ENCODE data around the gene VTN. TPM values are rescaled to one million over a fixed set of nuclear protein-coding genes. Genes with fewer than 3 reads are reported as not detected.

The VTN gene
- total RNA-seq, 2 experiments from 2014 or later = not detected

GRCh38 chr17:28324781-28325180 lies 45.3 kb downstream of the VTN start:
- no peak overlapping the region for H3K27ac Mint-ChIP-seq
- peaks cover 33% of the 10 kb centered on the region for H3K4me1 Mint-ChIP-seq (ENCODE audit: low read depth)
- peaks cover 27% of the 10 kb centered on the region for H3K36me3 Mint-ChIP-seq (ENCODE audit: low read depth)
- no peak overlapping the region for H3K4me3 Mint-ChIP-seq
- no peaks in the 10 kb centered on the region for H3K27me3 Mint-ChIP-seq (ENCODE audit: low read depth)
- CTCF ChIA-PET = no interaction called here
- intact Hi-C loops (cut with micrococcal nuclease) = loop anchor here (10.0 kb wide), 1 partner anchor 50 kb away; no protein-coding TSS in a partner anchor
- no peaks in the 10 kb centered on the region for H3K9me3 Mint-ChIP-seq
- DNase-seq = no peak

DNA sequence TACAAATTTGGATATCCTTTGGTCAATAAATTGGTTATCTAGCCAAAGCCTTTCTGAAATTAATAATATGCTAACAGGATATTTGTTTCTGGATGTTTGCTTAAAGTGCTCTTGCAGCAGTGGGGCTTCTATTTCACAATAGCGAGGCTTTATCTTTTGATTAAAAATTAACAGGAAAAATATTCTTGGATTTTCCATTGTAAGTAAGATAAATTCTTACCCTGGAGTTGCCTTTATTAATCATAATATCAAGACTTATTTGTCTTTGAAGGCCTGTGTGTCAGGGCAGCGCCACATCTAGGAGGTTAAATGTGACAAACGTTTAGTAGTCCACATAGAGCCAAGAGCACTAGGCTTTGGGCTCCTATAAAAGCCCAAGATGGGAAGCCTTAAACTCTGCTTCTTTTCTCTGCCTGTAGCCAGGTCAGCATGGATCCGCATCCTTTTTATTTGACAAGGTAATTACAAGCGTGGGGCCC lies 45.8 kb downstream of the VTN start:
- Mint-ChIP-seq H3K9me3 (no peaks in the 10 kb centered on the region), H3K4me3 (no peak overlapping the region), H3K27ac (no peak overlapping the region), H3K36me3 (ENCODE audit: low read depth) (peaks cover 27% of the 10 kb centered on the region), H3K4me1 (ENCODE audit: low read depth) (peaks cover 33% of the 10 kb centered on the region), H3K27me3 (ENCODE audit: low read depth) (no peaks in the 10 kb centered on the region)
- intact Hi-C loops (cut with micrococcal nuclease) = loop anchor here (10.0 kb wide), 1 partner anchor 50 kb away; no protein-coding TSS in a partner anchor
- CTCF ChIA-PET = no interaction called here
- no peak for DNase-seq

- CTCF ChIA-PET = interaction anchor here (0.6 to 2.0 kb wide), 5 partner anchors 9 to 76 kb away, joined by 3 to 6 read pairs (median 3); partner anchors contain the start of genes IFT20 and TNFAIP1
- Mint-ChIP-seq H3K36me3 (ENCODE audit: low read depth) (peaks cover 15% of the 10 kb centered on the region), H3K27me3 (ENCODE audit: low read depth) (no peaks in the 10 kb centered on the region), H3K9me3 (no peaks in the 10 kb centered on the region), H3K4me1 (ENCODE audit: low read depth) (peaks cover 24% of the 10 kb centered on the region), H3K4me3 (peak overlapping the region; percentile 81), H3K27ac (no peak overlapping the region)
- DNase-seq = no peak
- intact Hi-C loops (cut with micrococcal nuclease) = loop anchor here (10.0 kb wide), 1 partner anchor 46 kb away; no protein-coding TSS in a partner anchor
These were observed 49.7 kb downstream of the VTN start for GRCh38 chr17:28320215-28321061.

DNA sequence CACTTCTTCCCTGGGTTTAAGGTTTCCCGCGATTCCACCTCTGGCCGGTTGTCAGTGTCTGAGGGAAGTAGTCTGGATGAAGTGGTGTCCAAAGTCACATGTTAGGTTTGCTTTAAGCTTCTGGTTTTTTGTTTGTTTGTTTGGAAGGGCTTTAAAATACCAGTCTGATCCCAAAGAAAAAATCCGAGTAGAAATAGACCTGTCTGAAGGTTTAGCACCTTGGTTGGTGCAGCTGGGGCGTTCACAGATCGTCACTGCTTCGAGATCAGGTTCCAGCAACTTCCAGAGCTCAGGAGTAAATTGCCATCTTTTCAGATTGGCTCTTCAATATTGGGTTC lies 50.5 kb downstream of the VTN start:
- H3K9me3 Mint-ChIP-seq = no peaks in the 10 kb centered on the region
- H3K4me3 Mint-ChIP-seq = peak overlapping the region; percentile 81
- CTCF ChIA-PET = interaction anchor here (0.6 to 2.0 kb wide), 4 partner anchors 9 to 68 kb away, joined by 3 to 6 read pairs (median 4); partner anchors contain the start of genes IFT20 and TNFAIP1
- peak overlapping the region; percentile 75 for H3K27ac Mint-ChIP-seq
- no peak for DNase-seq
- peaks cover 24% of the 10 kb centered on the region for H3K4me1 Mint-ChIP-seq (ENCODE audit: low read depth)
- intact Hi-C loops (cut with micrococcal nuclease) = loop anchor here (1.0 to 5.0 kb wide), 6 partner anchors 16 to 233 kb away; partner anchors contain the start of genes IFT20, POLDIP2, TNFAIP1 and UNC119
- H3K27me3 Mint-ChIP-seq (ENCODE audit: low read depth) = no peaks in the 10 kb centered on the region
- H3K36me3 Mint-ChIP-seq (ENCODE audit: low read depth) = peaks cover 15% of the 10 kb centered on the region

DNA sequence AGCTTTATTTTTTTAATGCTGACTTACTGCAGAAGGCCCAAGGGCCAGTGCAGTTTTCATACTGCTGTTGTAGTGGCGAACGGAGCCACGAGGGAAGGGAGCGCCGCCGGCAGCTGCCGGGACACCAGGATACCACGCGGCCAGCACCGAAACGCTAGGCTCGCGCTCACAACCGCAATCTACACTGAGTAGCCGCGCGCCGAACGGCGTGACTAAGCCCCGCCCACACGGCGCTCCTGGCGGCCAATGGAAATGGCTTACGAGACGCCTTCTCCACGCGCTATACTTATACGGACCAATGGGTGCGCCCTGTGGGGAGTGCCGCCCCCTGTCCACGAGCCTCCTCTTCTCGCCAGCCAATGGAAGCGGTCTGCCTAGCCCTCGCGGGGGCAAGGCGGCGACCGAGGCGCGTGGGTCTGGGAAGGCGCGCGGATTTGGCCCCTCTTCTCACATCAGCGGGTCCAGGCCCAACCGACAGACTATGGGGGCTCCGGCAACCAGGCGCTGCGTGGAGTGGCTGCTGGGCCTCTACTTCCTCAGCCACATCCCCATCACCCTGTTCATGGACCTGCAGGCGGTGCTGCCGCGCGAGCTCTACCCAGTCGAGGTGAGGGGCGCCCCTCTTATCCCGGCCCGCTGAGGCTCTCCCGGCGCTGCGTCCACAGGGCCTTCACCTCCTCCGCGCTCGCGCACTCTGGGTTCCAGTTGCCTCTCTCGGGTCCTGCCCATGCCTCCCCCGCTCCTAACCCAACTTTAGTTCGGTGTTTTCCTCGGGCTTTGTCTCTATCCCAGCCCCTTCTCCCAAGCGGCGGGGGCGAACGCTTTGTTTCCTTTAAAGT lies 51.1 kb downstream of the VTN start, which contains the start of gene TMEM97:
Gene TMEM97, plus strand, starts transcription at position 442 of the 839 bp plus-strand sequence. Its CDS starts 40 bp downstream, at position 482.
- DNase-seq = peak; percentile 95
- peak within 1 kb of the TSS; percentile 81 for H3K4me3 Mint-ChIP-seq
- intact Hi-C loops (cut with micrococcal nuclease) = loop anchor here (1.0 to 5.0 kb wide), 6 partner anchors 16 to 233 kb away; partner anchors contain the start of genes IFT20, POLDIP2, TNFAIP1 and UNC119
- H3K36me3 Mint-ChIP-seq (ENCODE audit: low read depth) = peaks cover 15% of the 10 kb centered on the region
- no peaks in the 10 kb centered on the region for H3K27me3 Mint-ChIP-seq (ENCODE audit: low read depth)
- peak within 1 kb of the TSS; percentile 75 for H3K27ac Mint-ChIP-seq
- peaks cover 24% of the 10 kb centered on the region for H3K4me1 Mint-ChIP-seq (ENCODE audit: low read depth)
- H3K9me3 Mint-ChIP-seq = no peaks in the 10 kb centered on the region
- CTCF ChIA-PET = interaction anchor here (0.8 to 2.0 kb wide), 3 partner anchors 10 to 67 kb away, joined by 3 to 6 read pairs (median 3); partner anchors contain the start of genes IFT20 and TNFAIP1

DNA sequence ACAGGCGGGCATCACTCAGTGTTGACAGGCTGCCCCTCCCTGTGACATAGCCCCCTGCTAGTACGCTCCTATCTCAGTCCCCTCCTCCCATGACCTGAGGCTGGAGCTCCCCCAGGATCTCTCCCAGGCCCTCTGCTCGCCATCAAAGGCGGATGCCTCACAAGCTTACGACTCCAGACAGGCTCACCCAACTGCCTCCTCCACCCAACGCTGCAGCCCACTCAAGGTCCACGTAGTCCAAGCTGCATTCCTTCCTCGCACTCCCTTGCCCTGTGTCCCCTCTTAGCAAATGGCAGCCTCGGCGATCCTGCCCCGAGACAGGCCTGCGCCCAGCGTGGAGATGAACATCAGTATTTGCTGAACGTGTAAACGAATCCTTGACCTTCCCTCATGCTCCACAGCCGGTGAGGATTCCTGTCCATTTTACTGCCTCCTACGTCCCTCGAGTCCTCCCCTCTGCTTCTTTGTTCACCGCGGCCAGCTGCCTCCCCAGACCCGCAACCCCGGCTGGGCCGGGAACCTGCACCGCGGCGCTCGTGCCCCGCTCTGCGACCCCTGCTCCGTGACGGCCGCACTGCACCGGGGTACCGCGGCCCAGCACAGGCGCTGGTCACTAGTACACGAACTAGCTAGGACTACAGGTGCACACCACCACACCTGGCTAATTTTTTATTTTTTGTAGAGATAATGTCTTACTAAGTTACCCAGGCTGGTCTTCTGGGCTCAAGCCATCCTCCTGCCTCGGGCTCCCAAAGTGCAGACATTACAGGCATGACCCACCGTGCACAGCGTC lies 51.9 kb downstream of the VTN start:
- Mint-ChIP-seq H3K27ac (peak overlapping the region; percentile 65), H3K9me3 (no peaks in the 10 kb centered on the region), H3K36me3 (ENCODE audit: low read depth) (peaks cover 15% of the 10 kb centered on the region), H3K4me3 (peak overlapping the region; percentile 81), H3K4me1 (ENCODE audit: low read depth) (peaks cover 24% of the 10 kb centered on the region), H3K27me3 (ENCODE audit: low read depth) (no peaks in the 10 kb centered on the region)
- CTCF ChIA-PET = interaction anchor here (1.1 to 1.2 kb wide), 2 partner anchors 17 to 67 kb away, joined by 4 to 6 read pairs; partner anchors contain the start of genes IFT20 and TNFAIP1
- no peak for DNase-seq
- intact Hi-C loops (cut with micrococcal nuclease) = loop anchor here (2.0 to 5.0 kb wide), 4 partner anchors 23 to 234 kb away; partner anchors contain the start of genes POLDIP2 and UNC119

Small RNAs within 50 kb of the gene (microRNA-seq; reads per million reads assigned to microRNA genes)
- 1.6 reads per million for gene MIR4723 (ENCODE audit: borderline microRNAs expressed, borderline replicate concordance)

Other genes with a start within 250 kb of the VTN start
- gene TMEM97, start 51.1 kb downstream of the VTN start, total RNA-seq = 10 to 100 TPM; 25.1 to 26.0 TPM
- 10 to 100 TPM; 17.9 to 18.1 TPM for gene IFT20, start 34.8 kb downstream of the VTN start, total RNA-seq
- gene TNFAIP1, start 34.5 kb downstream of the VTN start, total RNA-seq = 10 to 100 TPM; 18.6 to 18.7 TPM
- 10 to 100 TPM; 74.6 to 76.5 TPM for gene POLDIP2, start 12.8 kb downstream of the VTN start, total RNA-seq
- not detected for gene SEBOX, start 5.1 kb downstream of the VTN start, total RNA-seq
- gene SARM1, start 1.4 kb upstream of the VTN start, total RNA-seq = 10 to 100 TPM; 11.7 to 12.3 TPM
- 1 to 10 TPM; 1.8 to 2.4 TPM for gene SLC46A1, start 35.9 kb upstream of the VTN start, total RNA-seq
- gene SLC13A2, start 103.3 kb upstream of the VTN start, total RNA-seq = not detected
- not detected for gene FOXN1, start 136.0 kb upstream of the VTN start, total RNA-seq
- gene UNC119, start 182.3 kb upstream of the VTN start, total RNA-seq = 10 to 100 TPM; 48.6 to 50.3 TPM
- 10 to 100 TPM; 34.8 to 36.0 TPM for gene PIGS, start 201.2 kb upstream of the VTN start, total RNA-seq
- 10 to 100 TPM; 65.6 to 66.2 TPM for gene ALDOC, start 206.6 kb upstream of the VTN start, total RNA-seq
- 100 to 1,000 TPM; 210 to 216 TPM for gene SPAG5, start 228.7 kb upstream of the VTN start, total RNA-seq
- gene RSKR, start 243.9 kb upstream of the VTN start, total RNA-seq = 10 to 100 TPM; 15.6 TPM